Fibroblast of skin of left biceps (primary cell): ENCODE results near the gene EIF2S3.
A peak's percentile ranks its signal among the peaks of the same experiment; 100 is the strongest.
"Not testable (repeated sequence)": the region's sequence is repeated elsewhere in the genome, so short reads cannot be mapped to it uniquely, and the experiment has no call there.

Experiments used
- DNase-seq, 2 experiments: peaks; one replicate each; pipeline ENCODE4 v3.0.0-alpha.2; 2013; ENCODE audit warnings: low read depth in 2 of 2

Gene EIF2S3

DNA sequence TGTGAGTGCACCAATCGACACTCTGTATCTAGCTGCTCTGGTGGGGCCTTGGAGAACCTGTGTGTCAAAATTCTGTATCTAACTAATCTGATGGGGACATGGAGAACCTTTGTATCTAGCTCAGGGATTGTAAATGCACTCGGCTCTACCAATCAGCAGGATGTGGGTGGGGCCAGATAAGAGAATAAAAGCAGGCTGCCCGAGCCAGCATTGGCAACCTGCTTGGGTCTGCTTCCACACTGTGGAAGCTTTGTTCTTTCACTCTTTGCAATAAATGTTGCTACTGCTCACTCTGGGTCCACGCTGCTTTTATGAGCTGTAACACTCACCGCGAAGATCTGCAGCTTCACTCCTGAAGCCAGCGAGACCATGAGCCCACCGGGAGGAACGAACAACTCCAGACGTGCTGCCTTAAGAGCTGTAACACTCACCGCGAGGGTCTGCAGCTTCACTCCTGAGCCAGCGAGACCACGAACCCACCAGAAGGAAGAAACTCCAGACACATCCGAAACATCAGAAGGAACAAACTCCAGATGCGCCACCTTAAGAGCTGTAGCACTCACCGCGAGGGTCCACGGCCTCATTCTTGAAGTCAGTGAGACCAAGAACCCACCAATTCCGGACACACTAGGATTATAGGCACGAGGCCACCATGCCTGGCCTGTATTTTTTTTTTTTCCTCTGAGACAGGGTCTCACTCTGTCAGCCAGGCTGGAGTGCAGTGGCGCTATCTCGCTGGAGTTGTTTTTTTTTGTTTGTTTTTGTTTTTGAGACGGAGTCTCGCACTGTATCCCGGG, 4.0 kb upstream of the EIF2S3 start:
- DNase-seq: not testable (repeated sequence)

DNA sequence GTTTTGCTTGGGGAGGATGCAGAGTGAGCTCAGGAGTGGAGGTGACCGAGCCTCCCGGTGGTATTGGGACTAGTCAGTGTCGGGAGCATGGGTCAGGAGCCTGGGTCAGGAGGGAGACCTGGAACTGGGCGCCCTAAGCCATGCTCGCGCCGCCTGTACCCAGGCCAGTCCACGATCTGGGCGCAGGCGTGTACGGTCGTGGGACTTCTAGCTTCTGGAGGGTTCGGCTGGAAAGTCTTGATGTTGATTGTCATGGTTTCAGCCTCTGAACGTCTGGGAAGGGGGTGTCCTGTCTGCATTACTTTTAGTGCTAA, 244 bp downstream of the EIF2S3 start:
- no peak for DNase-seq

DNA sequence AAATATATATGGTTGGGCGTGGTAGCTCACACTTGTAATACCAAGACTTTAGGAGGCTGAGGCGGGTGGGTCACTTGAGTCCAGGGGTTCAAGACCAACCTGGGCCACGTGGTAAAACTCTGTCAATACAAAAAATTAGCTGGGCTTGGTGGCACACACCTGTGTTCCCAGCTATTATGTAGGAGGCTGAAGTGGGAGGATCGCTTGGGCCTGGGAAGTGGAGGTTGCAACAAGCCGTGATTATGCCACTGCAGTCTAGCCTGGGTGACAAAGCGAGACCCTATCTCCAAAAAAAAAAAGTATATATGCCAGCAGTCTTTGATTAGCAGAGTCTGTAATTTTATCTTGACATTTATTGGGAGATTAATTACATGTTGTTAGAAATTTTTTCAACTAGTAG, 8.7 kb downstream of the EIF2S3 start:
- no peak for DNase-seq

DNA sequence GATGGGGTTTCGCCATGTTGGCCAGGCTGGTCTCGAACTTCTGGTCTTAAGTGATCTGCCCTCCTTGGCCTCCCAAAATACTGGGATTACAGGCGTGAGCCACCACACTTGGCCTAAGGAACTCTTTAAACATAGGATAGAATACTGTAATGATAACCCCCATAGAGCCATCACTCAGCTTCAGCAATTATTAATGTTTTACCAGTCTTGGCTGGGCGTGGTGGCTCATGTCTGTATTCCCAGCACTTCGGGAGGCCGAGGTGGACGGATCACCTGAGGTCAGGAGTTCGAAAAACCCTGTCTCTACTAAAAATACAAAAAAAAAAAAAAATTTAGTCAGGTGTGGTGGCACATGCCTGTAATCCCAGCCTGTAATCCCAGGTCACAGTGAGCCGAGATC, 15.1 kb downstream of the EIF2S3 start:
- DNase-seq: no peak

DNA sequence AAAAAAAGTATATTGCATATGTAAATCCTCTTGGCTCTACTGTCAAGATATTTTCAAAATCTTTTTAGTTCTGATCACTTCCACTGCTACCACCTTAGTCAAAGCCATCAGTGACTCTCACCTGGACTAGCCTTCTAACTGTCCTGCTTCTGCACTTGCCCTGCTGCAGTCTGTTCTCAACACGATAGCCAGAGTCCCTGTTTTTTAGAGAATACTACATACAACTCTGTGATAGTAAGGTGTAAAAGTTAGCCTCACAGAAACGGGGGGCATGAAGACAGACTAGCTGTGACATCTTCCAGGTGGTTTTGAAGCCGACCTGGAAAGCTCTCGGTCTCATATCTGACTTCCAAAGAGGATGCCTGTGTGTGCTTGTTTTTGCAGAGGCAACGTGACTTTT, 24.7 kb downstream of the EIF2S3 start:
- no peak for DNase-seq

DNA sequence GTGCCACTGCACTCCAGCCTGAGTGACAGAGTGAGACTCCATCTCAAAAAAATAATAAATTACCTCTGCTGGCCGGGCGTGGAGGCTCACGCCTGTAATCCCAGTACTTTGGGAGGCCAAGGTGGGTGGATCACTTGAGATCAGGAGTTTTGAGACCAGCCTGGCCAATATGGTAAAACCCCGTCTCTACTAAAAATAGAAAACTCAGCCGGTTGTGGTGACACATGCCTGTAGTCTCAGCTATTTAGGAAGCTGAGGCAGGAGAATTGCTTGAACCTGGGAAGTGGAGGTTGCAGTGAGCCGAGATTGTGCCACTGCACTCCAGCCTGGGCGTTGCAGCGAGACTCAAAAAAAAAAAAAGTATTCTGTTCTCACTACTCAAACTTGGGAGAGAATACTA, 25.5 kb downstream of the EIF2S3 start:
- DNase-seq: not testable (repeated sequence)

- no peak for DNase-seq
Observed at GRCh38 chrX:24080704-24081103, 25.9 kb downstream of the EIF2S3 start.

DNA sequence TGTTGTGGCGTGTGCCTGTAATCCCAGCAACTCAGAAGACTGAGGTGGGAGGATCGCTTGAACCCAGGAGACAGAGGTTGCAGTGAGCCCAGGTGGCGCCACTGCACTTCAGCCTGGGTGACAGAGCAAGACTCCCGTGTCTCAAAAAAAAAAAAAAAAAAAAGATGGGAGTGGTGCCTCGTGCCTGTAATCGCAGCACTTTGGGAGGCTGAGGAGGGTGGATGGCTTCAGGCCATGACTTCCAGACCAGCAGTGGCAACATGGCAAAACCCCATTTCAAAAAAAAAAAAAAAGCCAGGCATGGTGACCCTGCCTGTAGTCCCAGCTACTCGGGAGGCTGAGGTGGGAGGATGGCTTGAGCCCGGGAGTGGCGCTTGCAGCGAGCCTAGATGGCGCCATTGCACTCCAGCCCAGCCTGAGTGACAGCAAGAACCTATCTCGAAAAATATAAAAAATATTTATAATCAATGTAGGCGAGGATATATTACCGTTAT, 27.0 kb downstream of the EIF2S3 start:
- no peak for DNase-seq

DNA sequence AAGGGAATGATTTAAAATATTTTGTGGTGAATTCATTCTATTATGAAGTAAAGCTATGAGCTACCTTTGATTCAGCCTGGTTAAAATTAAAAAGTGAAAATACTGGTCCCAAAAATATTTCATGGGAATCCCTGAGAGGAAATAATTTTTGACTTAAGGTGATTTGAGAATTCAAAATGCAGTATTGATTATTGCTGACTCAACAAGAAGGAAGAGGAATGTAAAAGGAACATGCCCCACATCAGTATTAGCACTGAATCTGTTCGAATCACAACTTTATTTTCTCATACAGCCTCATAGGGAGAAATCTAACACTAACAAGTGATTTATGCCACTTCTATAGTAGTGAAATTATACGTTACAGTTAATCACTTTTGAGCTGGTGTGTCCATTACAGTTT, 27.7 kb downstream of the EIF2S3 start:
- no peak for DNase-seq

- DNase-seq: no peak
Observed at GRCh38 chrX:24085101-24085500, 30.3 kb downstream of the EIF2S3 start.

DNA sequence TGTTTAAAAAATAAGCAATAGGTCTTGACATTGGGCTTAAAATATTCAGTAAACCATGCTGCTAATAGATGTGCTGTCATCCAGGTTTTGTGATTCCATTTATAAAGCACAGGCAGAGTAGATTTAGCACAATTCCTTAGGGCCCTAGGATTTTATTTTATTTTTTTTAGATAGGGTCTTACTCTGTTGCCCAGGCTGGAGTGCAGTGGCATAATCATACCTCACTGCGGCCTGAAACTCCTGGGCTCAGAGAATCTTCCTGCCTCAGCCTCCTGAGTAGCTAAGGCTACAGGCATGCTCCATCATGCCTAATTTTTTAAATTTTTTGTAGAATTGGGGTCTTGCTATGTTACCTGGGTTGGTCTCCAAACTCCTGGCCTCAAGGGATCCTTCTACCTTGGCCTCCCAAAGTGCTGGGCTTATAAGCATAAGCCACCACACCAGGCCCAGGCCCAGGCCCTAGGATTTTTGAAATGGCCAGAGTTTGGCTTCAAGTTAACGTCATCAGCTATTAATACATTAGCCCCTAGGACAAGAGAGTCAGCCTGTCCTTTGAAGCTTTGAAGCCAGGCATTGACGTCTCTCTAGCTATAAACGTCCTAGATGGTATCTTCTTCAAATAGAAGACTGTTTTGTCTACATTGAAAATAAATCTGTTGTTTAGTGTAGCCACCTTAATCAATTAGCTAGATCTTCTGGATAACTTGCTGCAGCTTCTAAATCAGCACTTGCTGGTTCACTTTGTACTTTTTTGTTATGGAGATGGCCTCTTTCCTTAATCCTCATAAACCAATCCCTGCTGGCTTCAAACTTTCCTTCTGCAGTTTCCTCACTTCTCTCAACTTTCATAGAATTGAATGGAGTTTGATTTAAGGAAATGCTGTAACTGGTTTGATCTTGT, 35.8 kb downstream of the EIF2S3 start:
- DNase-seq: no peak

DNA sequence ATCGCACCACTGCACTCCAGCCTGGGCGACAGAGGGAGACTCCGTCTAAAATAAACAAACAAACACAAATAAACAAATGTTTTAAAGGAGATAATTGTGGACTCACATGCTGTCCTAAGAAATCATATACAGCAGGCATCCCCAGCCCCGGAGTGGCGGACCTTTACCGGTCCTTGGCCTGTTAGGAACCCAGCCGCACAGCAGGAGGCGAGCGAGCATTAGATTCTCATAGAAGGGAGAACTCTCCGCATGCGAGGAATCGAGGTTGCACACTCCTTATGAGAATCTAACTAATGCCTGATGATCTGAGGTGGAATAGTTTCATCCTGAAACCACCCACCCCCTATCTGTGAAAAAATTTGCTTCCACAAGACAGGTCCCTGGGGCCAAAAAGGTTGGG, 39.0 kb downstream of the EIF2S3 start:
- no peak for DNase-seq

GRCh38 chrX:24097741-24098260, 43.0 kb downstream of the EIF2S3 start:
- no peak for DNase-seq

- DNase-seq: no peak
Observed at GRCh38 chrX:24098932-24099331, 44.2 kb downstream of the EIF2S3 start.

GRCh38 chrX:24099394-24099793, 44.6 kb downstream of the EIF2S3 start:
- no peak for DNase-seq

- DNase-seq: no peak
Observed at GRCh38 chrX:24100713-24101112, 46.0 kb downstream of the EIF2S3 start.

- DNase-seq: no peak
Observed at GRCh38 chrX:24110069-24110468, 55.3 kb downstream of the EIF2S3 start.

DNA sequence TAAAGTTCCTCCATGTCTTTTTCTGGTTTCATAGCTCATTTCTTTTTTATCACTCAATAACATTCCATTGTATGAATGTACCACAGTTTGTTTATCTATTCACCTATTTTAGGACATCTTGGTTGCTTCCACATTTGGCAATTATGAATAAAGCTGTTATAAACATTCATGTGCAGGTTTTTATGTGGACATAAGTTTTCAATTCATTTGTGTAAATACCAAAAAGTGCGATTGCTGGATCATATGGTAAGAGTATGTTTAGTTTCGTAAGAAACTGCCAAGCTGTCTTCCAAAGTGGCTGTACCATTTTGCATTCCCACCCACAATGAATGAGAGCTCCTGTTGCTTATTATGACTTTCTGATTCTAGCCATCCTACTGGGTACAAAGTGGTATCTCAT, 58.4 kb downstream of the EIF2S3 start:
- DNase-seq: peak; percentile 55 to 65

DNA sequence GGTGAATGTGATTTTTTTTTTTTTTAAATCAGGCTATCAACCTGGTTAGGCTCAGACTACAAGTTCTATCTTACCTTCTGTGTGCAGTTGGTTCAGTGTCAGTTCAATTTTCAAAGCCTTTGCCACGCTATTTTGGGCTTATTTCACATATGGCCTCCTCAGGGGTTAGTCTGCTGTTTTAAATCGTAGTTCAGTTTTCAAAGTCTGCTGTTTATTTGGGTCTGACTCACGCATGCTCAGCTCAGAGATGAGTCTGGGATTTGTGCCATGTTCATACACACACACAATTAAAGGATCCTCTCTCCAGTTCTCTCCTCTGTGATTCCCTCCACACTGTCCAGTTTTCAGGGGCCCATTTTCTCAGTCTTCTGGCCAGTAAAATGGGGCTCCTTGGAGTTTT, 62.5 kb downstream of the EIF2S3 start:
- DNase-seq: peak in 1 of 2 experiments; percentile 52

- no peak for DNase-seq
Observed at GRCh38 chrX:24124244-24124799, 69.6 kb downstream of the EIF2S3 start.

DNA sequence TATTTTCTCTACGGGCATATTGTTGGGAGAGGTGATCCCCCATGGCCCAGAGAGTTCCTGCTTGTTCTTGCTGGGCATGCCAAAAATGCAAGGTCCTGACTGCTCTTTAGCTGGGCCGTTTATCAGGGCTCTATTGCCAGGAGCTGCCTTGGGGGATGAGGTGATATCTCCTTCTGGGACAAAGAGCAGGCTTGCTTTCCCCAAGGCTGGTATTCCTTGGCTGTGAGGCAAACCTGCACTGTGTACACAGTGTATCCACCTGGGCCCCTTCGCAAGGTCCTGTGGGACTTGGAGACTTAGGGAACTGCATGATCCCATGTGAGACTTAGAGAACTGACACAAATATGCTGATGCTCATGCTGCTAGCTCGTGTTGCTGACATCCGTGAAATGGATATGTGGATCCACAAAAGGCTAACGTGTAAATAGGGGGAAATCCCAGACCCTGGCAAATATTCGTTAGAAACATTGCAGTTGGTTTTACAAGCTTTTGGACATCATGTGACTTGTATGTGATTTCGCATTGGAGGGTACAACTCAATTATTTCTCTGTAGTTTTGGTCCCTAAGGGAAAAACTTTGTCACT, 70.4 kb downstream of the EIF2S3 start:
- DNase-seq: no peak
